Right lobe of liver (tissue), 6 donors: ENCODE measurements around the gene C1QTNF7. TPM values are rescaled to one million over a fixed set of nuclear protein-coding genes. Genes with fewer than 3 reads are reported as not detected.

ENCODE experiments used
- ATAC-seq, 4 donors: fragments of 200-7000 bp; cut with Tn5 transposase; one replicate each; pipeline ENCODE4 v1.9.1; 2020; ENCODE audit warnings: mild to moderate bottlenecking in 4 of 4, moderate library complexity in 4 of 4
- DNase-seq, 3 donors: peaks; one replicate each; pipeline ENCODE4 v3.0.0-alpha.2; 2020
- H3K27ac ChIP-seq, 3 donors: fragments of 200-600 bp; one replicate each; pipeline ENCODE4 v1.8.0; 2022
- H3K27me3 ChIP-seq, 2 donors: fragments of 200-600 bp; one replicate each; pipeline ENCODE4 v1.8.0; 2022
- H3K36me3 ChIP-seq, 4 donors: fragments of 200-600 bp; sonication (generic) in 1 of 4; one replicate each; pipeline versions ENCODE4 v1.5.1 to v1.8.0; 2017 to 2022; ENCODE audit warnings: control low read depth in 1 of 4
- H3K4me1 ChIP-seq, 4 donors: fragments of 200-600 bp; sonication (generic) in 1 of 4; one replicate each; pipeline versions ENCODE4 v1.5.1 to v1.8.0; 2017 to 2022; ENCODE audit warnings: control low read depth in 1 of 4
- H3K4me3 ChIP-seq, 3 donors: fragments of 200-600 bp; one replicate each; pipeline ENCODE4 v1.8.0; 2022
- H3K9me3 ChIP-seq, 4 donors: fragments of 200-600 bp; sonication (generic) in 1 of 4; one replicate each; pipeline versions ENCODE4 v1.5.1 to v1.8.0; 2017 to 2022; ENCODE audit warnings: control low read depth in 1 of 4
- CTCF ChIP-seq, 4 donors: fragments of 200-600 bp in 3 of 4; fragments of 450-650 bp in 1 of 4; IDR thresholded peaks; one replicate each; pipeline versions ENCODE4 v1.5.1 to v1.8.0; 2016 to 2022; ENCODE audit warnings: antibody characterized with exemption in 4 of 4, mild to moderate bottlenecking in 2 of 4
- POLR2A ChIP-seq: fragments of 450-650 bp; IDR thresholded peaks from one replicate; pipeline ENCODE4 v1.6.1; 2017; ENCODE audit warnings: antibody characterized with exemption, mild to moderate bottlenecking
- WGBS: methylation state at CpG from one replicate; pipeline ENCODE4 v1.1.6; 2018; ENCODE audit warnings: low coverage, low lambda C conversion rate; ENCODE audit not compliant: insufficient coverage; ENCODE audit errors: missing lambda C conversion rate; 5-methylcytosine and 5-hydroxymethylcytosine counted together
- intact Hi-C, 2 donors: fragments of 100-400 bp; cut with DNase I; formaldehyde crosslinking; loops; one replicate each; pipeline versions ENCODE4 v1.11.2 to v1.14.1; 2022
- total RNA-seq, 6 experiments: library from RNA; depleted of rRNA in 2 of 6; stranded (reverse); fragments of >200 nt in 2 of 6; fragmentation: NEBNext Ultra II Directional in 3 of 6; extraction: Animal tissue kit (Norgen Biotek cat#: 25700) in 3 of 6; gene quantifications; one replicate each; pipeline versions ENCODE4 v1.1.0 to v1.2.4, GENCODE V29; 2016 to 2023
- donor health status: DM: no; HTN: yes; CAD: no.
- donor health status: DM: no; HTN: no; CAD: no.
- donor health status: DM: no; HTN: no; CAD: no.
- donor health status: DM: no; HTN: yes; CAD: no.
- donor health status: DM: no; HTN: yes; CAD: no.

C1QTNF7 gene
- total RNA-seq, 6 experiments from 2014 or later: 0.15 to 1.2 (median 0.27) TPM

- Histone ChIP-seq H3K36me3 (no peaks in the 10 kb centered on the region), H3K27ac (no peak overlapping the region), H3K4me1 (peaks cover 0 to 6% (median 0%) of the 10 kb centered on the region in 4 donors), H3K9me3 (no peaks in the 10 kb centered on the region), H3K4me3 (no peak overlapping the region), H3K27me3 (no peaks in the 10 kb centered on the region)
- no peak for DNase-seq
- no peak for ATAC-seq
- intact Hi-C loops: no loop called here
- TF ChIP-seq POLR2A (no peak), CTCF (IDR thresholded peaks at IDR 0.05) (no peak)
- 29% methylated on average over 1 of the region's 2 CpGs for WGBS
Measured at GRCh38 chr4:15418956-15419355, 8.9 kb upstream of the C1QTNF7 start.

- Histone ChIP-seq H3K27me3 (no peaks in the 10 kb centered on the region), H3K4me3 (no peak overlapping the region), H3K4me1 (no peaks in the 10 kb centered on the region), H3K27ac (no peak overlapping the region), H3K36me3 (no peaks in the 10 kb centered on the region), H3K9me3 (no peaks in the 10 kb centered on the region)
- 83% methylated on average over 2 of the region's 2 CpGs for WGBS
- intact Hi-C loops: no loop called here
- TF ChIP-seq CTCF (IDR thresholded peaks at IDR 0.05) (no peak), POLR2A (no peak)
- DNase-seq: no peak
- ATAC-seq: no peak
Measured at GRCh38 chr4:15420642-15421041, 7.2 kb upstream of the C1QTNF7 start.

- Histone ChIP-seq H3K36me3 (no peaks in the 10 kb centered on the region), H3K27ac (no peak overlapping the region), H3K27me3 (no peaks in the 10 kb centered on the region), H3K9me3 (no peaks in the 10 kb centered on the region), H3K4me3 (no peak overlapping the region), H3K4me1 (no peaks in the 10 kb centered on the region)
- 46% methylated on average over 2 of the region's 5 CpGs for WGBS
- no peak for TF ChIP-seq CTCF (IDR thresholded peaks at IDR 0.05)
- no peak for TF ChIP-seq POLR2A
- ATAC-seq (peak in 1 of 4 donors; percentile 44), DNase-seq (no peak)
- intact Hi-C loops: no loop called here
Measured at GRCh38 chr4:15423285-15423711, 4.5 kb upstream of the C1QTNF7 start.

GRCh38 chr4:15425520-15425919 is 2.3 kb upstream of the C1QTNF7 start:
- 82% methylated on average over 2 of the region's 2 CpGs for WGBS
- intact Hi-C loops: no loop called here
- TF ChIP-seq POLR2A (no peak), CTCF (IDR thresholded peaks at IDR 0.05) (no peak)

GRCh38 chr4:15427161-15427560 is 672 bp upstream of the C1QTNF7 start:
- no peak for TF ChIP-seq CTCF (IDR thresholded peaks at IDR 0.05)
- no peak for TF ChIP-seq POLR2A
- Histone ChIP-seq H3K27ac (no peak overlapping the region), H3K36me3 (no peaks in the 10 kb centered on the region), H3K4me3 (no peak overlapping the region), H3K4me1 (no peaks in the 10 kb centered on the region), H3K9me3 (no peaks in the 10 kb centered on the region), H3K27me3 (no peaks in the 10 kb centered on the region)
- no peak for ATAC-seq
- 34% methylated on average over 2 of the region's 2 CpGs for WGBS
- intact Hi-C loops: no loop called here
- DNase-seq: no peak

More at GRCh38 chr4:15425520-15425919, 2.3 kb upstream of the C1QTNF7 start:
- Histone ChIP-seq H3K9me3 (no peaks in the 10 kb centered on the region), H3K27ac (no peak overlapping the region), H3K4me3 (no peak overlapping the region), H3K4me1 (no peaks in the 10 kb centered on the region), H3K27me3 (no peaks in the 10 kb centered on the region), H3K36me3 (no peaks in the 10 kb centered on the region)
- DNase-seq: no peak
- ATAC-seq: no peak
